GM23338 (cell line): ENCODE data around the gene BCAS1.

ENCODE experiments used
- CREB1 ChIP-seq: fragments of 250-450 bp; sonication (Bioruptor Pico); IDR thresholded peaks from 2 replicates; pipeline ENCODE4 v1.5.0; 2020; ENCODE audit warnings: low read depth, mild to moderate bottlenecking, moderate library complexity
- EZH2 ChIP-seq: fragments of 200-600 bp; sonication (generic); IDR thresholded peaks from one replicate; pipeline ENCODE4 v1.8.0; 2017; ENCODE audit warnings: antibody characterized with exemption, mild to moderate bottlenecking, low read depth; ENCODE audit not compliant: unreplicated experiment
- EZH2phosphoT487 ChIP-seq: fragments of 200-600 bp; sonication (generic); IDR thresholded peaks from one replicate; pipeline ENCODE4 v1.8.1; 2018; ENCODE audit warnings: antibody characterized with exemption; ENCODE audit not compliant: unreplicated experiment
- JUNB ChIP-seq: IDR thresholded peaks from one replicate; pipeline ENCODE4 v1.6.1; 2016; ENCODE audit warnings: antibody characterized with exemption; ENCODE audit not compliant: unreplicated experiment
- POLR2AphosphoS5 ChIP-seq: IDR thresholded peaks from 2 replicates; pipeline ENCODE4 v1.6.1; 2016; ENCODE audit warnings: antibody characterized with exemption, low read depth
- TF ChIP-seq, protein P1 (sequence below), 2 experiments: fragments of 200-600 bp in 1 of 2; sonication (generic) in 1 of 2; conservative IDR thresholded peaks; 2 replicates each; pipeline versions ENCODE4 v1.5.1 to v1.6.1; 2016 to 2017; ENCODE audit warnings: antibody characterized with exemption in 2 of 2, low read depth in 2 of 2, mild to moderate bottlenecking in 2 of 2, moderate library complexity in 1 of 2
- TF ChIP-seq, protein P2 (sequence below): IDR thresholded peaks from one replicate; pipeline ENCODE4 v1.6.1; 2018; ENCODE audit warnings: antibody characterized with exemption; ENCODE audit not compliant: unreplicated experiment
- TF ChIP-seq, protein P3 (sequence below): IDR thresholded peaks from 2 replicates; pipeline ENCODE4 v1.6.1; 2016; ENCODE audit warnings: antibody characterized with exemption
- TF ChIP-seq, protein P4 (sequence below): fragments of 250-450 bp; sonication (Bioruptor Pico); IDR thresholded peaks from 2 replicates; pipeline ENCODE4 v1.5.0; 2020; ENCODE audit warnings: mild to moderate bottlenecking, moderate library complexity

GRCh38 chr20:54116550-54117235, 46.3 kb upstream of the BCAS1 start:
- TF ChIP-seq EZH2 (no peak), CREB1 (CRISPR knock-in tag) (no peak), JUNB (no peak), EZH2phosphoT487 (no peak), POLR2AphosphoS5 (no peak)
- TF ChIP-seq, protein P1, sequence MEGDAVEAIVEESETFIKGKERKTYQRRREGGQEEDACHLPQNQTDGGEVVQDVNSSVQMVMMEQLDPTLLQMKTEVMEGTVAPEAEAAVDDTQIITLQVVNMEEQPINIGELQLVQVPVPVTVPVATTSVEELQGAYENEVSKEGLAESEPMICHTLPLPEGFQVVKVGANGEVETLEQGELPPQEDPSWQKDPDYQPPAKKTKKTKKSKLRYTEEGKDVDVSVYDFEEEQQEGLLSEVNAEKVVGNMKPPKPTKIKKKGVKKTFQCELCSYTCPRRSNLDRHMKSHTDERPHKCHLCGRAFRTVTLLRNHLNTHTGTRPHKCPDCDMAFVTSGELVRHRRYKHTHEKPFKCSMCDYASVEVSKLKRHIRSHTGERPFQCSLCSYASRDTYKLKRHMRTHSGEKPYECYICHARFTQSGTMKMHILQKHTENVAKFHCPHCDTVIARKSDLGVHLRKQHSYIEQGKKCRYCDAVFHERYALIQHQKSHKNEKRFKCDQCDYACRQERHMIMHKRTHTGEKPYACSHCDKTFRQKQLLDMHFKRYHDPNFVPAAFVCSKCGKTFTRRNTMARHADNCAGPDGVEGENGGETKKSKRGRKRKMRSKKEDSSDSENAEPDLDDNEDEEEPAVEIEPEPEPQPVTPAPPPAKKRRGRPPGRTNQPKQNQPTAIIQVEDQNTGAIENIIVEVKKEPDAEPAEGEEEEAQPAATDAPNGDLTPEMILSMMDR (conservative IDR thresholded peaks at IDR 0.05; ENCODE audit: low read depth in 2 of 2) = no peak
- TF ChIP-seq, protein P2, sequence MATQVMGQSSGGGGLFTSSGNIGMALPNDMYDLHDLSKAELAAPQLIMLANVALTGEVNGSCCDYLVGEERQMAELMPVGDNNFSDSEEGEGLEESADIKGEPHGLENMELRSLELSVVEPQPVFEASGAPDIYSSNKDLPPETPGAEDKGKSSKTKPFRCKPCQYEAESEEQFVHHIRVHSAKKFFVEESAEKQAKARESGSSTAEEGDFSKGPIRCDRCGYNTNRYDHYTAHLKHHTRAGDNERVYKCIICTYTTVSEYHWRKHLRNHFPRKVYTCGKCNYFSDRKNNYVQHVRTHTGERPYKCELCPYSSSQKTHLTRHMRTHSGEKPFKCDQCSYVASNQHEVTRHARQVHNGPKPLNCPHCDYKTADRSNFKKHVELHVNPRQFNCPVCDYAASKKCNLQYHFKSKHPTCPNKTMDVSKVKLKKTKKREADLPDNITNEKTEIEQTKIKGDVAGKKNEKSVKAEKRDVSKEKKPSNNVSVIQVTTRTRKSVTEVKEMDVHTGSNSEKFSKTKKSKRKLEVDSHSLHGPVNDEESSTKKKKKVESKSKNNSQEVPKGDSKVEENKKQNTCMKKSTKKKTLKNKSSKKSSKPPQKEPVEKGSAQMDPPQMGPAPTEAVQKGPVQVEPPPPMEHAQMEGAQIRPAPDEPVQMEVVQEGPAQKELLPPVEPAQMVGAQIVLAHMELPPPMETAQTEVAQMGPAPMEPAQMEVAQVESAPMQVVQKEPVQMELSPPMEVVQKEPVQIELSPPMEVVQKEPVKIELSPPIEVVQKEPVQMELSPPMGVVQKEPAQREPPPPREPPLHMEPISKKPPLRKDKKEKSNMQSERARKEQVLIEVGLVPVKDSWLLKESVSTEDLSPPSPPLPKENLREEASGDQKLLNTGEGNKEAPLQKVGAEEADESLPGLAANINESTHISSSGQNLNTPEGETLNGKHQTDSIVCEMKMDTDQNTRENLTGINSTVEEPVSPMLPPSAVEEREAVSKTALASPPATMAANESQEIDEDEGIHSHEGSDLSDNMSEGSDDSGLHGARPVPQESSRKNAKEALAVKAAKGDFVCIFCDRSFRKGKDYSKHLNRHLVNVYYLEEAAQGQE = no peak
- TF ChIP-seq, protein P3, sequence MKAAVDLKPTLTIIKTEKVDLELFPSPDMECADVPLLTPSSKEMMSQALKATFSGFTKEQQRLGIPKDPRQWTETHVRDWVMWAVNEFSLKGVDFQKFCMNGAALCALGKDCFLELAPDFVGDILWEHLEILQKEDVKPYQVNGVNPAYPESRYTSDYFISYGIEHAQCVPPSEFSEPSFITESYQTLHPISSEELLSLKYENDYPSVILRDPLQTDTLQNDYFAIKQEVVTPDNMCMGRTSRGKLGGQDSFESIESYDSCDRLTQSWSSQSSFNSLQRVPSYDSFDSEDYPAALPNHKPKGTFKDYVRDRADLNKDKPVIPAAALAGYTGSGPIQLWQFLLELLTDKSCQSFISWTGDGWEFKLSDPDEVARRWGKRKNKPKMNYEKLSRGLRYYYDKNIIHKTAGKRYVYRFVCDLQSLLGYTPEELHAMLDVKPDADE = no peak
- TF ChIP-seq, protein P4, sequence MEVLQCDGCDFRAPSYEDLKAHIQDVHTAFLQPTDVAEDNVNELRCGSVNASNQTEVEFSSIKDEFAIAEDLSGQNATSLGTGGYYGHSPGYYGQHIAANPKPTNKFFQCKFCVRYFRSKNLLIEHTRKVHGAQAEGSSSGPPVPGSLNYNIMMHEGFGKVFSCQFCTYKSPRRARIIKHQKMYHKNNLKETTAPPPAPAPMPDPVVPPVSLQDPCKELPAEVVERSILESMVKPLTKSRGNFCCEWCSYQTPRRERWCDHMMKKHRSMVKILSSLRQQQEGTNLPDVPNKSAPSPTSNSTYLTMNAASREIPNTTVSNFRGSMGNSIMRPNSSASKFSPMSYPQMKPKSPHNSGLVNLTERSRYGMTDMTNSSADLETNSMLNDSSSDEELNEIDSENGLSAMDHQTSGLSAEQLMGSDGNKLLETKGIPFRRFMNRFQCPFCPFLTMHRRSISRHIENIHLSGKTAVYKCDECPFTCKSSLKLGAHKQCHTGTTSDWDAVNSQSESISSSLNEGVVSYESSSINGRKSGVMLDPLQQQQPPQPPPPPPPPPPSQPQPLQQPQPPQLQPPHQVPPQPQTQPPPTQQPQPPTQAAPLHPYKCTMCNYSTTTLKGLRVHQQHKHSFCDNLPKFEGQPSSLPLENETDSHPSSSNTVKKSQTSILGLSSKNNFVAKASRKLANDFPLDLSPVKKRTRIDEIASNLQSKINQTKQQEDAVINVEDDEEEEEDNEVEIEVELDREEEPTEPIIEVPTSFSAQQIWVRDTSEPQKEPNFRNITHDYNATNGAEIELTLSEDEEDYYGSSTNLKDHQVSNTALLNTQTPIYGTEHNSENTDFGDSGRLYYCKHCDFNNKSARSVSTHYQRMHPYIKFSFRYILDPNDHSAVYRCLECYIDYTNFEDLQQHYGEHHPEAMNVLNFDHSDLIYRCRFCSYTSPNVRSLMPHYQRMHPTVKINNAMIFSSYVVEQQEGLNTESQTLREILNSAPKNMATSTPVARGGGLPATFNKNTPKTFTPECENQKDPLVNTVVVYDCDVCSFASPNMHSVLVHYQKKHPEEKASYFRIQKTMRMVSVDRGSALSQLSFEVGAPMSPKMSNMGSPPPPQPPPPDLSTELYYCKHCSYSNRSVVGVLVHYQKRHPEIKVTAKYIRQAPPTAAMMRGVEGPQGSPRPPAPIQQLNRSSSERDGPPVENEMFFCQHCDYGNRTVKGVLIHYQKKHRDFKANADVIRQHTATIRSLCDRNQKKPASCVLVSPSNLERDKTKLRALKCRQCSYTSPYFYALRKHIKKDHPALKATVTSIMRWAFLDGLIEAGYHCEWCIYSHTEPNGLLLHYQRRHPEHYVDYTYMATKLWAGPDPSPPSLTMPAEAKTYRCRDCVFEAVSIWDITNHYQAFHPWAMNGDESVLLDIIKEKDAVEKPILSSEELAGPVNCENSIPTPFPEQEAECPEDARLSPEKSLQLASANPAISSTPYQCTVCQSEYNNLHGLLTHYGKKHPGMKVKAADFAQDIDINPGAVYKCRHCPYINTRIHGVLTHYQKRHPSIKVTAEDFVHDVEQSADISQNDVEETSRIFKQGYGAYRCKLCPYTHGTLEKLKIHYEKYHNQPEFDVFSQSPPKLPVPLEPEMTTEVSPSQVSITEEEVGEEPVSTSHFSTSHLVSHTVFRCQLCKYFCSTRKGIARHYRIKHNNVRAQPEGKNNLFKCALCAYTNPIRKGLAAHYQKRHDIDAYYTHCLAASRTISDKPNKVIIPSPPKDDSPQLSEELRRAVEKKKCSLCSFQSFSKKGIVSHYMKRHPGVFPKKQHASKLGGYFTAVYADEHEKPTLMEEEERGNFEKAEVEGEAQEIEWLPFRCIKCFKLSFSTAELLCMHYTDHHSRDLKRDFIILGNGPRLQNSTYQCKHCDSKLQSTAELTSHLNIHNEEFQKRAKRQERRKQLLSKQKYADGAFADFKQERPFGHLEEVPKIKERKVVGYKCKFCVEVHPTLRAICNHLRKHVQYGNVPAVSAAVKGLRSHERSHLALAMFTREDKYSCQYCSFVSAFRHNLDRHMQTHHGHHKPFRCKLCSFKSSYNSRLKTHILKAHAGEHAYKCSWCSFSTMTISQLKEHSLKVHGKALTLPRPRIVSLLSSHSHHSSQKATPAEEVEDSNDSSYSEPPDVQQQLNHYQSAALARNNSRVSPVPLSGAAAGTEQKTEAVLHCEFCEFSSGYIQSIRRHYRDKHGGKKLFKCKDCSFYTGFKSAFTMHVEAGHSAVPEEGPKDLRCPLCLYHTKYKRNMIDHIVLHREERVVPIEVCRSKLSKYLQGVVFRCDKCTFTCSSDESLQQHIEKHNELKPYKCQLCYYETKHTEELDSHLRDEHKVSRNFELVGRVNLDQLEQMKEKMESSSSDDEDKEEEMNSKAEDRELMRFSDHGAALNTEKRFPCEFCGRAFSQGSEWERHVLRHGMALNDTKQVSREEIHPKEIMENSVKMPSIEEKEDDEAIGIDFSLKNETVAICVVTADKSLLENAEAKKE (CRISPR knock-in tag) = no peak
